HG02623 (cell line): Measurements from ENCODE around the gene ST8SIA5.

Source experiments
- ATAC-seq: cut with Tn5 transposase; IDR thresholded peaks from one replicate; pipeline ENCODE4 v1.9.1; 2021; ENCODE audit warnings: moderate library complexity; ENCODE audit not compliant: unreplicated experiment

ST8SIA5 gene

GRCh38 chr18:46712406-46712805 lies 44.4 kb downstream of the ST8SIA5 start:
- no peak for ATAC-seq

GRCh38 chr18:46711444-46711863 lies 45.4 kb downstream of the ST8SIA5 start:
- ATAC-seq: no peak

- no peak for ATAC-seq
These were observed 49.9 kb downstream of the ST8SIA5 start for GRCh38 chr18:46706968-46707367.

- ATAC-seq: no peak
These were observed 51.3 kb downstream of the ST8SIA5 start for GRCh38 chr18:46705521-46705920.

GRCh38 chr18:46704816-46705215 lies 52.0 kb downstream of the ST8SIA5 start:
- no peak for ATAC-seq

GRCh38 chr18:46704189-46704588 lies 52.7 kb downstream of the ST8SIA5 start:
- no peak for ATAC-seq

- no peak for ATAC-seq
These were observed 54.4 kb downstream of the ST8SIA5 start for GRCh38 chr18:46702471-46702870.

GRCh38 chr18:46700066-46700824 lies 56.6 kb downstream of the ST8SIA5 start:
- ATAC-seq: no peak

- no peak for ATAC-seq
These were observed 60.2 kb downstream of the ST8SIA5 start for GRCh38 chr18:46696702-46697101.

- no peak for ATAC-seq
These were observed 60.6 kb downstream of the ST8SIA5 start for GRCh38 chr18:46696268-46696667.

- no peak for ATAC-seq
These were observed 62.9 kb downstream of the ST8SIA5 start for GRCh38 chr18:46693996-46694395.

GRCh38 chr18:46688853-46689525 lies 67.9 kb downstream of the ST8SIA5 start:
- no peak for ATAC-seq

GRCh38 chr18:46686186-46686585 lies 70.7 kb downstream of the ST8SIA5 start:
- no peak for ATAC-seq

- no peak for ATAC-seq
These were observed 73.6 kb downstream of the ST8SIA5 start for GRCh38 chr18:46683252-46683651.

GRCh38 chr18:46680784-46681695 lies 75.8 kb downstream of the ST8SIA5 start:
- no peak for ATAC-seq

GRCh38 chr18:46679846-46680598 lies 76.8 kb downstream of the ST8SIA5 start:
- ATAC-seq: no peak

GRCh38 chr18:46678785-46679399 lies 78.0 kb downstream of the ST8SIA5 start:
- no peak for ATAC-seq

- ATAC-seq: no peak
These were observed 78.8 kb downstream of the ST8SIA5 start for GRCh38 chr18:46678041-46678440.

GRCh38 chr18:46677611-46678010 lies 79.2 kb downstream of the ST8SIA5 start:
- no peak for ATAC-seq

- no peak for ATAC-seq
These were observed 80.5 kb downstream of the ST8SIA5 start for GRCh38 chr18:46676182-46676835.
